ENCODE data around the gene MARVELD2. TPM values are rescaled to one million over a fixed set of nuclear protein-coding genes. Genes with fewer than 3 reads are reported as not detected.

MARVELD2 gene
- total and polyA plus RNA-seq, 2 of the 13 experiments (the other 11 are each of a cell fraction or from before 2014, with no cell fraction given) = 11.1 to 15.4 TPM

DNA sequence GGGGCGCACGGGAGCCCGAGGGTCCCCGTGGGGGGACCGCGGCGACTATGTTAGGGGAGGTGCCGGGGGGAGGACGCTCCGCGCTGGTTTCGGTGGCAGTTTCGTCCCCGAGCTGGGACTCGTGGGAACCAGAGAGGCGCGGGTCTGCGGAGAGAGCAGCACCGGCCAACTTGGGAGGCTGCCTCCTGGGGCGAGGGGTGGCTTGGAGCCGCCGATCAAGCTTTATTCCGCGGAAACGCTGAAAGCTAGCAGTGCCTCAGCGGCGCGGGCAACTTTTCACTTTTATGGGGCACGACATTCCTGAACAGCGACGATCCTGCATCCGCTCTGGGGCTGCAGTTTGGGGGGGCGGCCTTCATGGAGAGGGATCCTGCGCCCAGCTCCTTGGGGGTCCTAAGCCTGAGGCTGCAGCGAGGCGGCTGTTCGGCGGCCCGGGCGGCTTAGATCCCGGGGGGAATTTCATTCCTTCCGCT, 78.0 kb downstream of the MARVELD2 start:
- peak; percentile 65 for ATAC-seq
- Histone ChIP-seq H3K9me3 (ENCODE audit: low read length) (no peaks in the 10 kb centered on the region), H3K27me3 (ENCODE audit: control insufficient read depth in 1 of 2, insufficient read depth in 2 of 2, low read length in 2 of 2) (no peaks in the 10 kb centered on the region; a peak in 1 of 5 replicates), H3K4me3 (replicated peaks in 1 of 3; ENCODE audit: insufficient read depth in 1 of 3, low read depth in 2 of 3, low read length in 3 of 3) (peak overlapping the region; percentile 83 to 96 (median 92)), H3K9ac (ENCODE audit: insufficient read depth, low read depth, low read length) (peak overlapping the region; percentile 85), H3K4me2 (ENCODE audit: low read depth, low read length) (peak overlapping the region; percentile 73), H3K79me2 (ENCODE audit: insufficient read depth, low read length) (peaks cover 43% of the 10 kb centered on the region), H3K4me1 (ENCODE audit: insufficient read depth, low read length) (peaks cover 63% of the 10 kb centered on the region), H3K27ac (ENCODE audit: extremely low read length, insufficient read depth, low read length) (peak overlapping the region; percentile 77), H3K36me3 (replicated peaks in 1 of 2; ENCODE audit: control insufficient read depth in 1 of 2, insufficient read depth in 2 of 2, low read length in 2 of 2) (no peaks in the 10 kb centered on the region), H4K20me1 (ENCODE audit: insufficient read depth, low read length) (no peaks in the 10 kb centered on the region; the same call in 1 of the 2 replicates), H2AFZ (ENCODE audit: low read length) (peak overlapping the region; percentile 71)
- ChIA-PET CTCF (ENCODE audit: low intra/inter-chr PET ratio, low total read pairs) (no interaction called here), POLR2A (interaction anchor here (0.8 to 1.9 kb wide), 8 partner anchors 10 to 48 kb away, joined by 3 to 14 read pairs (median 5); no protein-coding TSS in a partner anchor)
- intact Hi-C loops (cut with micrococcal nuclease; ENCODE audit: unreplicated experiment) = loop anchor here (1.0 to 5.0 kb wide), 3 partner anchors 36 to 78 kb away; partner anchors contain the start of gene MARVELD2
- DNase-seq (ENCODE audit: low spot score) = no peak
- TSS peak; percentile 50 for BruUV-seq (replicated peaks)
- no CpG with 5 or more reads among the region's 42 CpGs for WGBS (ENCODE audit: low lambda C conversion rate)
- no peak for FAIRE-seq
- in situ Hi-C loops (cut with HindIII; ENCODE audit: extremely low pct_ligation_motif_present, low pct_unique_long_range_greater_than_20kb) = loop anchor here (5.0 kb wide), 1 partner anchor 81 kb away; no protein-coding TSS in a partner anchor
- TF ChIP-seq, protein P1, sequence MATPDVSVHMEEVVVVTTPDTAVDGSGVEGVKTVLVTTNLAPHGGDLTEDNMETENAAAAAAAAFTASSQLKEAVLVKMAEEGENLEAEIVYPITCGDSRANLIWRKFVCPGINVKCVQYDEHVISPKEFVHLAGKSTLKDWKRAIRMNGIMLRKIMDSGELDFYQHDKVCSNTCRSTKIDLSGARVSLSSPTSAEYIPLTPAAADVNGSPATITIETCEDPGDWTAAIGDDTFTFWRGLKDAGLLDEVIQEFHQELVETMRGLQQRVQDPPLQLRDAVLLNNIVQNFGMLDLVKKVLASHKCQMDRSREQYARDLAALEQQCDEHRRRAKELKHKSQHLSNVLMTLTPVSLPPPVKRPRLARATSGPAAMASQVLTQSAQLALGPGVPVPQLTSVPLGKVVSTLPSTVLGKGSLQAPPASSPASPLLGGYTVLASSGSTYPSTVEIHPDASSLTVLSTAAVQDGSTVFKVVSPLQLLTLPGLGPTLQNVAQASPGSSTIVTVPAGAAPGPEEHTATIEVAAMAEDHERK (CRISPR knock-in tag; IDR thresholded peaks at IDR 0.05; ENCODE audit: low read depth) = no peak
- TF ChIP-seq ZNF644 (CRISPR knock-in tag; IDR thresholded peaks at IDR 0.05; ENCODE audit: low read depth) = no peak
- 0 out of 2 replicates have a peak, but pooled peaks have one; percentile 4 for TF ChIP-seq DNMT1 (CRISPR knock-in tag; IDR thresholded peaks at IDR 0.05)
- no peak for TF ChIP-seq ZBTB8A (CRISPR knock-in tag; IDR thresholded peaks at IDR 0.05; ENCODE audit: borderline replicate concordance, low read depth)
- no peak for TF ChIP-seq PAWR (CRISPR knock-in tag; IDR thresholded peaks at IDR 0.05; ENCODE audit: borderline replicate concordance)
- TF ChIP-seq NFATC3 (CRISPR knock-in tag; IDR thresholded peaks at IDR 0.05) = no peak
- no peak for TF ChIP-seq SMARCC2 (IDR thresholded peaks at IDR 0.05)
- TF ChIP-seq, protein P2, sequence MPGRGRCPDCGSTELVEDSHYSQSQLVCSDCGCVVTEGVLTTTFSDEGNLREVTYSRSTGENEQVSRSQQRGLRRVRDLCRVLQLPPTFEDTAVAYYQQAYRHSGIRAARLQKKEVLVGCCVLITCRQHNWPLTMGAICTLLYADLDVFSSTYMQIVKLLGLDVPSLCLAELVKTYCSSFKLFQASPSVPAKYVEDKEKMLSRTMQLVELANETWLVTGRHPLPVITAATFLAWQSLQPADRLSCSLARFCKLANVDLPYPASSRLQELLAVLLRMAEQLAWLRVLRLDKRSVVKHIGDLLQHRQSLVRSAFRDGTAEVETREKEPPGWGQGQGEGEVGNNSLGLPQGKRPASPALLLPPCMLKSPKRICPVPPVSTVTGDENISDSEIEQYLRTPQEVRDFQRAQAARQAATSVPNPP (CRISPR knock-in tag; IDR thresholded peaks at IDR 0.05) = no peak
- TF ChIP-seq HOXA7 (CRISPR knock-in tag; IDR thresholded peaks at IDR 0.05) = 0 out of 2 replicates have a peak, but pooled peaks have one; percentile 11
- TF ChIP-seq, protein P3, sequence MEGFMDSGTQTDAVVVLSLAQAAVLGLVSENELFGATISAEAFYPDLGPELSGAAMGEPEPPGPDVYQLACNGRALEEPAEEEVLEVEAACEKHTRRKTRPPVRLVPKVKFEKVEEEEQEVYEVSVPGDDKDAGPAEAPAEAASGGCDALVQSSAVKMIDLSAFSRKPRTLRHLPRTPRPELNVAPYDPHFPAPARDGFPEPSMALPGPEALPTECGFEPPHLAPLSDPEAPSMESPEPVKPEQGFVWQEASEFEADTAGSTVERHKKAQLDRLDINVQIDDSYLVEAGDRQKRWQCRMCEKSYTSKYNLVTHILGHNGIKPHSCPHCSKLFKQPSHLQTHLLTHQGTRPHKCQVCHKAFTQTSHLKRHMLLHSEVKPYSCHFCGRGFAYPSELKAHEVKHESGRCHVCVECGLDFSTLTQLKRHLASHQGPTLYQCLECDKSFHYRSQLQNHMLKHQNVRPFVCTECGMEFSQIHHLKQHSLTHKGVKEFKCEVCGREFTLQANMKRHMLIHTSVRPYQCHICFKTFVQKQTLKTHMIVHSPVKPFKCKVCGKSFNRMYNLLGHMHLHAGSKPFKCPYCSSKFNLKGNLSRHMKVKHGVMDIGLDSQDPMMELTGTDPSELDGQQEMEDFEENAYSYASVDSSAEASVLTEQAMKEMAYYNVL (CRISPR knock-in tag; IDR thresholded peaks at IDR 0.05; ENCODE audit: borderline replicate concordance) = no peak
- TF ChIP-seq, protein P4, sequence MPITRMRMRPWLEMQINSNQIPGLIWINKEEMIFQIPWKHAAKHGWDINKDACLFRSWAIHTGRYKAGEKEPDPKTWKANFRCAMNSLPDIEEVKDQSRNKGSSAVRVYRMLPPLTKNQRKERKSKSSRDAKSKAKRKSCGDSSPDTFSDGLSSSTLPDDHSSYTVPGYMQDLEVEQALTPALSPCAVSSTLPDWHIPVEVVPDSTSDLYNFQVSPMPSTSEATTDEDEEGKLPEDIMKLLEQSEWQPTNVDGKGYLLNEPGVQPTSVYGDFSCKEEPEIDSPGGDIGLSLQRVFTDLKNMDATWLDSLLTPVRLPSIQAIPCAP (CRISPR knock-in tag; IDR thresholded peaks at IDR 0.05; ENCODE audit: low read depth) = no peak
- no peak for TF ChIP-seq HDAC1 (CRISPR knock-in tag; IDR thresholded peaks at IDR 0.05)
- TF ChIP-seq MBD4 (IDR thresholded peaks at IDR 0.05; ENCODE audit: borderline replicate concordance, low read length) = no peak
- TF ChIP-seq, protein P5, sequence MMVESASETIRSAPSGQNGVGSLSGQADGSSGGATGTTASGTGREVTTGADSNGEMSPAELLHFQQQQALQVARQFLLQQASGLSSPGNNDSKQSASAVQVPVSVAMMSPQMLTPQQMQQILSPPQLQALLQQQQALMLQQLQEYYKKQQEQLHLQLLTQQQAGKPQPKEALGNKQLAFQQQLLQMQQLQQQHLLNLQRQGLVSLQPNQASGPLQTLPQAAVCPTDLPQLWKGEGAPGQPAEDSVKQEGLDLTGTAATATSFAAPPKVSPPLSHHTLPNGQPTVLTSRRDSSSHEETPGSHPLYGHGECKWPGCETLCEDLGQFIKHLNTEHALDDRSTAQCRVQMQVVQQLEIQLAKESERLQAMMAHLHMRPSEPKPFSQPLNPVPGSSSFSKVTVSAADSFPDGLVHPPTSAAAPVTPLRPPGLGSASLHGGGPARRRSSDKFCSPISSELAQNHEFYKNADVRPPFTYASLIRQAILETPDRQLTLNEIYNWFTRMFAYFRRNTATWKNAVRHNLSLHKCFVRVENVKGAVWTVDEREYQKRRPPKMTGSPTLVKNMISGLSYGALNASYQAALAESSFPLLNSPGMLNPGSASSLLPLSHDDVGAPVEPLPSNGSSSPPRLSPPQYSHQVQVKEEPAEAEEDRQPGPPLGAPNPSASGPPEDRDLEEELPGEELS (CRISPR knock-in tag; IDR thresholded peaks at IDR 0.05) = no peak
- TF ChIP-seq, protein P6, sequence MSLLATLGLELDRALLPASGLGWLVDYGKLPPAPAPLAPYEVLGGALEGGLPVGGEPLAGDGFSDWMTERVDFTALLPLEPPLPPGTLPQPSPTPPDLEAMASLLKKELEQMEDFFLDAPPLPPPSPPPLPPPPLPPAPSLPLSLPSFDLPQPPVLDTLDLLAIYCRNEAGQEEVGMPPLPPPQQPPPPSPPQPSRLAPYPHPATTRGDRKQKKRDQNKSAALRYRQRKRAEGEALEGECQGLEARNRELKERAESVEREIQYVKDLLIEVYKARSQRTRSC (CRISPR knock-in tag; IDR thresholded peaks at IDR 0.05; ENCODE audit: low read depth) = no peak
- no peak for TF ChIP-seq ZNF557 (CRISPR knock-in tag; IDR thresholded peaks at IDR 0.05)

Data from HepG2 (cell line).